ENCODE results near the gene SH3GL3.

DNA sequence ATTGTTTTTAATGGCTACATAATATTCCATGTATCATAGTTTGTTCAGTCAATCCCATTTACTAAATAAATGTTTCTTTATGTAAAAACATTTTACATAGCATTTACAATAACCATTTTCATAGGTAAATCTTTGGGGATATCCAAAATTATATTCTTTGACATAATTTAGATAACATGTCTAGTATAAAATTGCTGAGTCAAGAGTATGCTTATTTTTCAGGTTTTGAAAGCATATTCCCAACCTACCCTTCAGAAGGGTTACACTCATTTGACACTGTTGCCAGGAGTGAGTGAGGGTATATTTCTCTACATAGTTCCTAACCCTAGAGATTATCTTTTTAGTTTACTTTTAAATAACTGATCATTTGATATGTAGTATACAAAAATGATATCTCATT lies 122.2 kb downstream of the SH3GL3 start:
- TF ChIP-seq, protein P1, sequence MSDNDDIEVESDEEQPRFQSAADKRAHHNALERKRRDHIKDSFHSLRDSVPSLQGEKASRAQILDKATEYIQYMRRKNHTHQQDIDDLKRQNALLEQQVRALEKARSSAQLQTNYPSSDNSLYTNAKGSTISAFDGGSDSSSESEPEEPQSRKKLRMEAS (IDR thresholded peaks at IDR 0.05), result no peak
- no peak for TF ChIP-seq TBP (IDR thresholded peaks at IDR 0.05; ENCODE audit: low read depth, low read length)
- TF ChIP-seq, protein P2, sequence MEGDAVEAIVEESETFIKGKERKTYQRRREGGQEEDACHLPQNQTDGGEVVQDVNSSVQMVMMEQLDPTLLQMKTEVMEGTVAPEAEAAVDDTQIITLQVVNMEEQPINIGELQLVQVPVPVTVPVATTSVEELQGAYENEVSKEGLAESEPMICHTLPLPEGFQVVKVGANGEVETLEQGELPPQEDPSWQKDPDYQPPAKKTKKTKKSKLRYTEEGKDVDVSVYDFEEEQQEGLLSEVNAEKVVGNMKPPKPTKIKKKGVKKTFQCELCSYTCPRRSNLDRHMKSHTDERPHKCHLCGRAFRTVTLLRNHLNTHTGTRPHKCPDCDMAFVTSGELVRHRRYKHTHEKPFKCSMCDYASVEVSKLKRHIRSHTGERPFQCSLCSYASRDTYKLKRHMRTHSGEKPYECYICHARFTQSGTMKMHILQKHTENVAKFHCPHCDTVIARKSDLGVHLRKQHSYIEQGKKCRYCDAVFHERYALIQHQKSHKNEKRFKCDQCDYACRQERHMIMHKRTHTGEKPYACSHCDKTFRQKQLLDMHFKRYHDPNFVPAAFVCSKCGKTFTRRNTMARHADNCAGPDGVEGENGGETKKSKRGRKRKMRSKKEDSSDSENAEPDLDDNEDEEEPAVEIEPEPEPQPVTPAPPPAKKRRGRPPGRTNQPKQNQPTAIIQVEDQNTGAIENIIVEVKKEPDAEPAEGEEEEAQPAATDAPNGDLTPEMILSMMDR (IDR thresholded peaks at IDR 0.05; ENCODE audit: control extremely low read depth in 1 of 3, insufficient read depth in 1 of 3, low read depth in 1 of 3, low read length in 3 of 3), result no peak
- no peak for TF ChIP-seq POLR2A (IDR thresholded peaks at IDR 0.05; ENCODE audit: control extremely low read depth in 1 of 2, low read depth in 2 of 2, low read length in 2 of 2)

Measured in H1 (cell line).